ENCODE results near the gene BRINP3. TPM values are rescaled to one million over a fixed set of nuclear protein-coding genes. Genes with fewer than 3 reads are reported as not detected.

BRINP3 gene
- total RNA-seq, 1 experiment from 2014 or later = not detected

- no peak for TF ChIP-seq EZH2phosphoT487 (IDR thresholded peaks at IDR 0.05; ENCODE audit: borderline replicate concordance, low read length)
- no peak for TF ChIP-seq CTCF (conservative IDR thresholded peaks at IDR 0.05; ENCODE audit: low read depth, low read length)
- TF ChIP-seq EZH2 (IDR thresholded peaks at IDR 0.05; ENCODE audit: low read length, unreplicated experiment) = no peak
- Histone ChIP-seq H3K9me2 (replicated peaks; ENCODE audit: low read length) (no peaks in the 10 kb centered on the region), H4K20me1 (ENCODE audit: low read length) (no peaks in the 10 kb centered on the region), H3K4me2 (ENCODE audit: low read length) (no peak overlapping the region), H3K27ac (ENCODE audit: low read length) (no peak overlapping the region), H3F3A (ENCODE audit: low read length, unreplicated experiment) (no peaks in the 10 kb centered on the region), H3K36me3 (ENCODE audit: low read depth, low read length) (no peaks in the 10 kb centered on the region), H3K4me3 (ENCODE audit: low read length) (no peak overlapping the region), H3K79me2 (ENCODE audit: low read length) (no peaks in the 10 kb centered on the region), H3K4me1 (ENCODE audit: insufficient read depth, low read length) (no peaks in the 10 kb centered on the region), H3K27me3 (ENCODE audit: low read length) (peaks cover 34% of the 10 kb centered on the region), H3K9me3 (ENCODE audit: low read length) (no peaks in the 10 kb centered on the region), H3K9ac (ENCODE audit: low read length) (no peak overlapping the region), H2AFZ (ENCODE audit: low read length) (no peak overlapping the region)
- intact Hi-C loops (cut with micrococcal nuclease) = loop anchor here (5.0 kb wide), 2 partner anchors 115 to 610 kb away; no protein-coding TSS in a partner anchor
- ChIA-PET CTCF (interaction anchor here (0.5 kb wide), 1 partner anchor 18 kb away, joined by 3 read pairs; no protein-coding TSS in a partner anchor), POLR2A (ENCODE audit: unreplicated experiment) (no interaction called here)
- no TSS peak for BruUV-seq (replicated peaks)
- ATAC-seq (no peak), DNase-seq (no peak)
Measured at GRCh38 chr1:190322274-190322673, 155.4 kb downstream of the BRINP3 start.

GRCh38 chr1:190320952-190321351 lies 156.7 kb downstream of the BRINP3 start:
- H3K27me3 ChIP-seq (ENCODE audit: low read length) = peaks cover 40% of the 10 kb centered on the region
- no peak overlapping the region for H3K4me2 ChIP-seq (ENCODE audit: low read length)
- TF ChIP-seq CTCF (conservative IDR thresholded peaks at IDR 0.05; ENCODE audit: low read depth, low read length) (peak; percentile 76), EZH2 (IDR thresholded peaks at IDR 0.05; ENCODE audit: low read length, unreplicated experiment) (no peak)
- peak; percentile 99 for ATAC-seq
- H3K4me3 ChIP-seq (ENCODE audit: low read length) = no peak overlapping the region
- ChIA-PET POLR2A (ENCODE audit: unreplicated experiment) (no interaction called here), CTCF (interaction anchor here (0.6 kb wide), 2 partner anchors 15 to 171 kb away, joined by 5 read pairs; no protein-coding TSS in a partner anchor)
- no peaks in the 10 kb centered on the region for H3K79me2 ChIP-seq (ENCODE audit: low read length)
- no peak overlapping the region for H3K9ac ChIP-seq (ENCODE audit: low read length)
- H3K4me1 ChIP-seq (ENCODE audit: insufficient read depth, low read length) = no peaks in the 10 kb centered on the region
- H4K20me1 ChIP-seq (ENCODE audit: low read length) = no peaks in the 10 kb centered on the region
- intact Hi-C loops (cut with micrococcal nuclease) = loop anchor here (1.0 to 5.0 kb wide), 5 partner anchors 116 to 892 kb away; no protein-coding TSS in a partner anchor
- H2AFZ ChIP-seq (ENCODE audit: low read length) = no peak overlapping the region
- H3K36me3 ChIP-seq (ENCODE audit: low read depth, low read length) = no peaks in the 10 kb centered on the region
- no peaks in the 10 kb centered on the region for H3K9me3 ChIP-seq (ENCODE audit: low read length)
- no peak overlapping the region for H3K27ac ChIP-seq (ENCODE audit: low read length)
- no peaks in the 10 kb centered on the region for H3K9me2 ChIP-seq (replicated peaks; ENCODE audit: low read length)
- no TSS peak for BruUV-seq (replicated peaks)
- H3F3A ChIP-seq (ENCODE audit: low read length, unreplicated experiment) = no peaks in the 10 kb centered on the region
- DNase-seq = peak; percentile 75

- no peak for DNase-seq
- H4K20me1 ChIP-seq (ENCODE audit: low read length) = no peaks in the 10 kb centered on the region
- H3K27me3 ChIP-seq (ENCODE audit: low read length) = peaks cover 64% of the 10 kb centered on the region; the same call in 1 of the 2 replicates
- ChIA-PET POLR2A (ENCODE audit: unreplicated experiment) (no interaction called here), CTCF (no interaction called here)
- intact Hi-C loops (cut with micrococcal nuclease) = no loop called here
- no peak overlapping the region for H3K4me3 ChIP-seq (ENCODE audit: low read length)
- no peaks in the 10 kb centered on the region for H3K9me2 ChIP-seq (replicated peaks; ENCODE audit: low read length)
- no peaks in the 10 kb centered on the region for H3K79me2 ChIP-seq (ENCODE audit: low read length)
- BruUV-seq (replicated peaks) = no TSS peak
- no peak overlapping the region for H3K4me2 ChIP-seq (ENCODE audit: low read length)
- no peak overlapping the region for H3K9ac ChIP-seq (ENCODE audit: low read length)
- H3K36me3 ChIP-seq (ENCODE audit: low read depth, low read length) = no peaks in the 10 kb centered on the region
- H2AFZ ChIP-seq (ENCODE audit: low read length) = no peak overlapping the region
- no peak overlapping the region for H3K27ac ChIP-seq (ENCODE audit: low read length)
- TF ChIP-seq CTCF (conservative IDR thresholded peaks at IDR 0.05; ENCODE audit: low read depth, low read length) (no peak), EZH2phosphoT487 (IDR thresholded peaks at IDR 0.05; ENCODE audit: borderline replicate concordance, low read length) (no peak), EZH2 (IDR thresholded peaks at IDR 0.05; ENCODE audit: low read length, unreplicated experiment) (no peak)
- H3F3A ChIP-seq (ENCODE audit: low read length, unreplicated experiment) = no peaks in the 10 kb centered on the region
- H3K4me1 ChIP-seq (ENCODE audit: insufficient read depth, low read length) = no peaks in the 10 kb centered on the region
- no peak for ATAC-seq
- no peaks in the 10 kb centered on the region for H3K9me3 ChIP-seq (ENCODE audit: low read length)
Measured at GRCh38 chr1:190312763-190313162, 164.9 kb downstream of the BRINP3 start.

Data from PC-3 (cell line).